ENCODE data around the gene ASTE1. TPM values are rescaled to one million over a fixed set of nuclear protein-coding genes. Genes with fewer than 3 reads are reported as not detected.
"Not testable (repeated sequence)": the region's sequence is repeated elsewhere in the genome, so short reads cannot be mapped to it uniquely, and the experiment has no call there.

ASTE1 gene
- total and polyA plus RNA-seq, 2 donors (not counting 1 experiment from before 2014, with no cell fraction given) = 6.3 to 6.6 TPM

- H3K9me3 ChIP-seq (ENCODE audit: control insufficient read depth, insufficient read depth, low read depth, low read length) = no peaks in the 10 kb centered on the region
- no peak for DNase-seq (ENCODE audit: low read depth in 2 of 2)
- H3K36me3 ChIP-seq (ENCODE audit: control insufficient read depth, insufficient read depth, low read length) = peaks cover 6% of the 10 kb centered on the region
- H3K4me1 ChIP-seq (ENCODE audit: control insufficient read depth, extremely low read depth, insufficient read depth, low read length) = no peaks in the 10 kb centered on the region
- TF ChIP-seq CTCF (conservative IDR thresholded peaks at IDR 0.05 in 1 of 2, IDR thresholded peaks at IDR 0.05 in 1 of 2; ENCODE audit: low read depth in 1 of 2, low read length in 2 of 2) = no peak
- no peak for TF ChIP-seq EZH2 (IDR thresholded peaks at IDR 0.05; ENCODE audit: low read length, missing control alignments)
- H3K9ac ChIP-seq (ENCODE audit: insufficient read depth, low read length) = no peak overlapping the region
- no peaks in the 10 kb centered on the region for H4K20me1 ChIP-seq (ENCODE audit: control insufficient read depth, extremely low read depth, insufficient read depth, low read length)
- no peaks in the 10 kb centered on the region for H3K79me2 ChIP-seq (ENCODE audit: control insufficient read depth, insufficient read depth, low read length)
- no peaks in the 10 kb centered on the region for H3K27me3 ChIP-seq (ENCODE audit: control insufficient read depth, insufficient read depth, low read length)
- H2AFZ ChIP-seq (ENCODE audit: low read length) = no peak overlapping the region
- H3K4me2 ChIP-seq (ENCODE audit: extremely low read depth, insufficient read depth, low read length) = no peak overlapping the region
- H3K4me3 ChIP-seq (replicated peaks in 1 of 4; ENCODE audit: control extremely low read depth in 1 of 4, insufficient read depth in 1 of 4, low read depth in 3 of 4, low read length in 4 of 4) = no peak overlapping the region
- H3K27ac ChIP-seq (ENCODE audit: insufficient read depth, low read length) = no peak overlapping the region
Measured at GRCh38 chr3:130973406-130973805, 53.2 kb downstream of the ASTE1 start.

GRCh38 chr3:130972592-130972991, 54.0 kb downstream of the ASTE1 start:
- not testable (repeated sequence) for H3K27me3 ChIP-seq (ENCODE audit: control insufficient read depth, insufficient read depth, low read length); H3K4me2 ChIP-seq (ENCODE audit: extremely low read depth, insufficient read depth, low read length); H3K9me3 ChIP-seq (ENCODE audit: control insufficient read depth, insufficient read depth, low read depth, low read length); H3K4me1 ChIP-seq (ENCODE audit: control insufficient read depth, extremely low read depth, insufficient read depth, low read length); H3K9ac ChIP-seq (ENCODE audit: insufficient read depth, low read length); H2AFZ ChIP-seq (ENCODE audit: low read length); H4K20me1 ChIP-seq (ENCODE audit: control insufficient read depth, extremely low read depth, insufficient read depth, low read length); DNase-seq (ENCODE audit: low read depth in 2 of 2); H3K4me3 ChIP-seq (replicated peaks in 1 of 4; ENCODE audit: control extremely low read depth in 1 of 4, insufficient read depth in 1 of 4, low read depth in 3 of 4, low read length in 4 of 4); H3K36me3 ChIP-seq (ENCODE audit: control insufficient read depth, insufficient read depth, low read length); H3K27ac ChIP-seq (ENCODE audit: insufficient read depth, low read length); H3K79me2 ChIP-seq (ENCODE audit: control insufficient read depth, insufficient read depth, low read length)

GRCh38 chr3:130971208-130971607, 55.4 kb downstream of the ASTE1 start:
- no peaks in the 10 kb centered on the region for H3K4me1 ChIP-seq (ENCODE audit: control insufficient read depth, extremely low read depth, insufficient read depth, low read length)
- no peak overlapping the region for H3K9ac ChIP-seq (ENCODE audit: insufficient read depth, low read length)
- no peak overlapping the region for H3K4me3 ChIP-seq (replicated peaks in 1 of 4; ENCODE audit: control extremely low read depth in 1 of 4, insufficient read depth in 1 of 4, low read depth in 3 of 4, low read length in 4 of 4)
- TF ChIP-seq EZH2 (IDR thresholded peaks at IDR 0.05; ENCODE audit: low read length, missing control alignments) (no peak), CTCF (conservative IDR thresholded peaks at IDR 0.05 in 1 of 2, IDR thresholded peaks at IDR 0.05 in 1 of 2; ENCODE audit: low read depth in 1 of 2, low read length in 2 of 2) (no peak)
- H3K27me3 ChIP-seq (ENCODE audit: control insufficient read depth, insufficient read depth, low read length) = no peaks in the 10 kb centered on the region
- no peaks in the 10 kb centered on the region for H3K79me2 ChIP-seq (ENCODE audit: control insufficient read depth, insufficient read depth, low read length)
- peak in 1 of 2 donors; percentile 50 for DNase-seq (ENCODE audit: low read depth in 2 of 2)
- H3K27ac ChIP-seq (ENCODE audit: insufficient read depth, low read length) = no peak overlapping the region
- no peaks in the 10 kb centered on the region for H4K20me1 ChIP-seq (ENCODE audit: control insufficient read depth, extremely low read depth, insufficient read depth, low read length)
- H3K4me2 ChIP-seq (ENCODE audit: extremely low read depth, insufficient read depth, low read length) = no peak overlapping the region
- peaks cover 6% of the 10 kb centered on the region for H3K36me3 ChIP-seq (ENCODE audit: control insufficient read depth, insufficient read depth, low read length)
- no peaks in the 10 kb centered on the region for H3K9me3 ChIP-seq (ENCODE audit: control insufficient read depth, insufficient read depth, low read depth, low read length)
- H2AFZ ChIP-seq (ENCODE audit: low read length) = no peak overlapping the region
